ENCODE measurements around the gene PRKAG1. TPM values are rescaled to one million over a fixed set of nuclear protein-coding genes. Genes with fewer than 3 reads are reported as not detected.

Gene PRKAG1
- total RNA-seq, 1 donor from 2014 or later, result 75.6 TPM

- TF ChIP-seq CTCF (IDR thresholded peaks at IDR 0.05), result peak; percentile 46
- Mint-ChIP-seq H3K27ac (ENCODE audit: unreplicated experiment) (peak within 1 kb of the TSS; percentile 99), H3K27me3 (ENCODE audit: unreplicated experiment) (no peaks in the 10 kb centered on the region), H3K9me3 (ENCODE audit: unreplicated experiment) (no peaks in the 10 kb centered on the region), H3K36me3 (ENCODE audit: unreplicated experiment) (peaks cover 2% of the 10 kb centered on the region), H3K4me1 (ENCODE audit: unreplicated experiment) (peaks cover 47% of the 10 kb centered on the region), H3K4me3 (ENCODE audit: unreplicated experiment) (peak within 1 kb of the TSS; percentile 93)
- DNase-seq (ENCODE audit: extremely low spot score, unreplicated experiment), result peak; percentile 96
These were observed 41.9 kb upstream of the PRKAG1 start, which contains the start of gene KMT2D for GRCh38 chr12:49060237-49061156. TSS of gene KMT2D (minus strand) at chr12:49060794. CDS start at chr12:49055324, 5,470 bp downstream.

- Mint-ChIP-seq H3K27ac (ENCODE audit: unreplicated experiment) (peak overlapping the region; percentile 84), H3K4me1 (ENCODE audit: unreplicated experiment) (peaks cover 54% of the 10 kb centered on the region), H3K27me3 (ENCODE audit: unreplicated experiment) (no peaks in the 10 kb centered on the region), H3K9me3 (ENCODE audit: unreplicated experiment) (no peaks in the 10 kb centered on the region), H3K36me3 (ENCODE audit: unreplicated experiment) (peaks cover 9% of the 10 kb centered on the region), H3K4me3 (ENCODE audit: unreplicated experiment) (peak overlapping the region; percentile 91)
- no peak for TF ChIP-seq CTCF (IDR thresholded peaks at IDR 0.05)
- DNase-seq (ENCODE audit: extremely low spot score, unreplicated experiment), result no peak
These were observed 41.0 kb upstream of the PRKAG1 start for GRCh38 chr12:49059299-49060171.

GRCh38 chr12:49059045-49059298 is 40.4 kb upstream of the PRKAG1 start:
- peaks cover 53% of the 10 kb centered on the region for H3K4me1 Mint-ChIP-seq (ENCODE audit: unreplicated experiment)
- peak overlapping the region; percentile 91 for H3K4me3 Mint-ChIP-seq (ENCODE audit: unreplicated experiment)
- H3K27me3 Mint-ChIP-seq (ENCODE audit: unreplicated experiment), result no peaks in the 10 kb centered on the region
- no peaks in the 10 kb centered on the region for H3K9me3 Mint-ChIP-seq (ENCODE audit: unreplicated experiment)
- DNase-seq (ENCODE audit: extremely low spot score, unreplicated experiment), result no peak
- TF ChIP-seq CTCF (IDR thresholded peaks at IDR 0.05), result no peak
- H3K36me3 Mint-ChIP-seq (ENCODE audit: unreplicated experiment), result peaks cover 13% of the 10 kb centered on the region
- peak overlapping the region; percentile 84 for H3K27ac Mint-ChIP-seq (ENCODE audit: unreplicated experiment)

- H3K4me1 Mint-ChIP-seq (ENCODE audit: unreplicated experiment), result peaks cover 50% of the 10 kb centered on the region
These were observed 39.9 kb upstream of the PRKAG1 start for GRCh38 chr12:49058366-49059044.

More at GRCh38 chr12:49058366-49059044, 39.9 kb upstream of the PRKAG1 start:
- Mint-ChIP-seq H3K27ac (ENCODE audit: unreplicated experiment) (peak overlapping the region; percentile 84), H3K9me3 (ENCODE audit: unreplicated experiment) (no peaks in the 10 kb centered on the region), H3K4me3 (ENCODE audit: unreplicated experiment) (peak overlapping the region; percentile 91), H3K27me3 (ENCODE audit: unreplicated experiment) (no peaks in the 10 kb centered on the region), H3K36me3 (ENCODE audit: unreplicated experiment) (peaks cover 16% of the 10 kb centered on the region)
- TF ChIP-seq CTCF (IDR thresholded peaks at IDR 0.05), result no peak
- no peak for DNase-seq (ENCODE audit: extremely low spot score, unreplicated experiment)
